Fibroblast of upper back skin (primary cell): Measurements from ENCODE around the gene SP5.
"Not testable (repeated sequence)": the region's sequence is repeated elsewhere in the genome, so short reads cannot be mapped to it uniquely, and the experiment has no call there.

Experiments
- DNase-seq: peaks from one replicate; pipeline ENCODE4 v3.0.0-alpha.2; 2013

SP5 gene

DNA sequence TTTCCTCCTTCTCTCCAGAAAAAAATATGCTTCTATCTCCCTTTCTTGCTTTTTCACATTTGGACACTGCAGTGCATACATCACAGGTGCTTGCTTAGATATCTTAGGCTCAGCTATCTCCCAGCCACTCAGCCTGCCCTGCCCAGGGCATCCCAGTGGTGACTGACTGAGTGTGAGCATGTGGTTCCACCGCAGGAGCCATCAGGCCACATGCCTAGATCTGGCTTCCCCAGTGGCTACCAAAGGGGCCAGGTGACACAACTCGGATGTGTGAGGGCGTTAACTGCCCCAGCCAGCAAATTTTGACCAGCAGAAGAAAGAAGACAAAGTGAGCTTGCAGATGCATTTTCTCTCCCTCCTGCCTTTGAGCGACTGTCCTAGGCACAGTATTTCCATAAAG lies 25.5 kb downstream of the SP5 start:
- DNase-seq = no peak

DNA sequence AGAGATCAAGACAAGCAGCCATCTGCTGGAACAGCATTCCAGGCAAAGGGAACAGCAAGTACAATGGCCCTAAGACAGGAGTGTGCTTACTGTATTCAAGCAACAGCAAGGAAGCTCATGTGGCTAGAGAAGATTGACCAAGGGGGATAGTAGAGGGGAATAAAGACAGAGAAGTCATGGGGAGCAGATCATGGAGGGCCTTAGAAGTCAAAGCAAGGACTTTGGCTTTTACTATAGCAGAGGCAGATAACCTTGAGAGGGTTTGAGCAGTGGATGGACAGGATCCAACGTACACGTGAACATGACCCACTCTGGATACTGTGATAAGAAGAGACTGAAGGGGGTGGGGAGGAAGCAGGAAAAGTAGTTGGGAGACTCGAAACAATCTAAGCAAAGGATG lies 26.9 kb downstream of the SP5 start:
- no peak for DNase-seq

DNA sequence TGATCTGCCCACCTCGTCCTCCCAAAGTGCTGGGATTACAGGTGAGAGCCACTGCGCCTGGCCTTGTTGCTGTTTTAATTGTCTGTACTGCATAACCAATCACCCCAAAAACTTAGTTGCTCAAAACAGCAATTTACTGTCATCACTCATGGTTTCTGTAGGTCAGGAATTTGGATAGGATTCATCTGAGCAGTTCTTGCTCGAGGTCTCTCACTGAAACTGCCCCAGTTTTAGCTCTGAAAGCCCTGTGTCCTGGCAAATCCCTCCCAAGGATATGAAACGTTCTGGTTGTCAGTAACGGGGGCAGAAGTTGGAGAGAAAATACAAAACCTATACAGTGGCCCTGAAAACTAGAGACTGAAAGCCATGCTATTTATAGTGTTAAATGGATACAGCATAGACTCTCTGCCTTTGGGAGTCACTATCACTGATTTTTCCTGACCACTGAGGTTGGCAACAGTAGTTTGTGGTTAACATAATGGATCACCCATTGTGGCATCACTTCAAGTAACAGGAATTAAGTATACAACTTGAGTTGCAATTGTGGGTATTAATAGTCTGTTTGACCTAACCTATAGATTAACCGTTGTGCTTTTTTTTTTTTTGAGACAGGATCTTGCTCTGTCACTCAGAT lies 27.9 kb downstream of the SP5 start:
- peak; percentile 16 for DNase-seq

DNA sequence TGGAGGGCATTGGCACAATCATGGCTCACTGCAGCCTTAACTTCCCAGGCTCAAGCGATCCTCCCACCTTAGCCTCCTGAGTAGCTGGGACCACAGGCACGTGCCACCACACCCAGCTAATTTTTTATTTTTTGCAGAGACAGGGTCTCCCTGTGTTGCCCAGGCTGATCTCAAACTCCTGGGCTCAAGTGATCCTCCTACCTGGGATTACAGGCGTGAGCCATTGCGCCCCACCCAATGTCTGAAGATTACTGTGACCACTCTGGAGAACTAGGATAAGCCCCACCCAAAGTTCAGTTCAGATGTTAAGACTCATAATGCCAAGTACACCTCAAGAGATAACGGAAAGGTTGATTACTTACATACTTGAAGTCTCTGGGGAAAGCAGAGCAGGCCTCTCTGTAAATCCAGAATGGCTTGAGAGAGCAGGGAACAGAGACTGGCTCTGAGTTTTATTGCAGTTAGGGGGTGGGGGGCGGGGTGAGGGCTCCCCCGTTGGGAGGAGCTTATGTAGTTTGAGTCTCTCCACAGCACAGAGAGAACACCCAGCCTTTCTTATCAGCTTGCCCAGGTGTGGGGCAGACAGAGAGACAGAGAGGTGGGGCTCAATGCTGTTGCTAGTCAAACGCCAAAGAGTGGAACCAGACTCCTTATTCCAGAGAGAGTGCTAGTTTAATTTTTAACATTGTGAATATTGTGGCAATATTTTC lies 28.5 kb downstream of the SP5 start:
- DNase-seq = no peak

DNA sequence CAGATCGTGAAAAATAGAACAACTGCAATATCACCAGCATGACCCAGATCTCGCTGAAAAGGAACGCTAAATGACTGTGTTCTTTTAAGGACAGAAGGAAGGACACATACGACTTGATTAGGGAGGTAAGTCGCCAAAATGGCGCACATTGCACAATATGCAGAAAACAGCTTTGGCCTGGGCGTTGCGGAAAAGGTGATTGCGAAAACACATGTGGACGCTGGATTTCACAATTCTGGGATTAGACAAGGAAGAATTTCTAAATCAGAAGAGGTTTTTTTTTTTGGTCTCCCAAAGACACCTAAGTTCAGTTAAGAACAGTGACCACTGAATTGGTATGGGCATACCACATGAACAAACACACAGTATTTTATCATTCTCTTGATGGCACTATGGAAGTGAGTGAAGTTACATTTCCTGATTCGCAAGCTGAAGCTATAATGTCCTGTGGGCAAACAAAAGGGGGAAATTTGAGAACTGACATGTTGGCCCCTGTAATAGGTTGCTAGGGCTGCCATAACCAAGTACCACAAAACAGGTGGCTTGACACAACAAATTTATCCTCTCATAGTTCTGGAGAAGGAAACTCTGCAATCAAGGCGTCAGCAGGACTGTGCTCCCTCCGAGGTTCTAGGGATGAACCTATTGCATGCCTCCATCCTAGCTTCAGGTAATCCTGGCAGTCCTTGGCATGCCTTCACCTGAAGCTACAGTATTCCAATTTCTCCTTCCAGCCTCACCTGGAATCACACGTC lies 29.3 kb downstream of the SP5 start:
- no peak for DNase-seq

DNA sequence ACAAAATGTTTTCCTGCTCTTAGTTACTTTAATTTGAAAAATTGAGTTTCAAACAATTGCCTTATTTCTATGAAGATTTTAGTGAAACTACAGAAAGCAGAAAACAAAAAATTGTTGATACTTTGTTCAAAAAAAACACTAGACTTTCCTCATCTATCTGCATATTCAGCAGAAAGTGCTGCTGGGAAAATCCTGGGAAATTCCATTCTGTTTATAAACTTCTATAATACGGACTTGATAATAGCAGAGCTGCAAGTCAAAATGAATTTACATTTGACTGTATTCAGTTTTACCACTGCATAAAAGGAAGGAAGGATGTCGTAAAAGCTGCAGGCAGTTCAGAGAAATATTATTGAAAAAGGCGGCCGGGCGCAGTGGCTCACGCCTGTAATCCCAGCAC lies 30.2 kb downstream of the SP5 start:
- DNase-seq = no peak

DNA sequence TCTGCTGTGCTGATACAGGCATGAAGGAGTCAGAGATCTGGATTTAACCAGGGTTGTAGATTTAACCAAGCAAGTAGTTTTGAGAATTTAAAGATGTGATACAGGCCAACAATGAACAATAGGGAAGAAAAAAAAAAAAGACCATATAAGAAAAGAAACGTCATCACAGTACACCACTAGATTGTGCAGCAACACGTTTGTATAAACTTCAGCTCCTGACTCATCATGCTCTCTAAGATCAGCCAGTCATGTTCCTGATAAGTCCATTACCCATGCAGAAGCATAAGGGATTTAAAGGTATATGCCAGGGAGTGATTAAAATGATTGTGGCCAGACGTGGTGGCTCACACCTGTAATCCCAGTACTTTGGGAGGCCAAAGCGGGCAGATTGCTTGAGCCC lies 32.8 kb downstream of the SP5 start:
- DNase-seq = peak; percentile 70

DNA sequence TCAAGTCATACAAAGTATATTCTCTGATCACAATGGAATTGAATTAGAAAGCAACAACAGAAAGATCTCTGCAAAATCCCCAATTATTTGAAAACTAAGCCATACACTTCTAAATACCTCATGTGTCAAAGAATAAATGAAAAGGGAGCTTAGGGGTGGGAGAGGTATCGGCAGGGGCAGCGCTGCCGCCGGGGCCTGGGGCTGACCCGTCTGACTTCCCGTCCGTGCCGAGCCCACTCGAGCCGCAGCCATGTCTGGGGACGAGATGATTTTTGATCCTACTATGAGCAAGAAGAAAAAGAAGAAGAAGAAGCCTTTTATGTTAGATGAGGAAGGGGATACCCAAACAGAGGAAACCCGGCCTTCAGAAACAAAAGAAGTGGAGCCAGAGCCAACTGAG lies 36.4 kb downstream of the SP5 start:
- not testable (repeated sequence) for DNase-seq

DNA sequence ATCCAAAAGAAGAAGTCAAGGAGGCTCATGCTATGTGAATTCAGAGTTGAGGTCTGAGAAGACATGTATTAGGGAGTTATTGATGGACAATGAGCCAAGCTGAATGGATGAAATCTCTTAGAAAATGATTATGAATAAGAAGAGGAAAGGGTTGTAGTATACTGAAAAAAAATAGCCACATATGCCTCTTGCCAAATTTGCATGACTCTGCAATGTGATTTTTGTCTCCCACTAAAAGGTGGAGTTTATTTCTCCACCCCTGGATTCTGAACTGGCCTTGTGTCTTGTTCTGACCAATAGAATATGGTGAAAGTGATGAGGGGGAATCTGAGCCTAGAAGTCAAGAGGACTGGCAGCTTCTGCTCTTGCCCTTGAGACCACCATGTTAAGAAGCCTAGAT lies 46.4 kb downstream of the SP5 start:
- no peak for DNase-seq

DNA sequence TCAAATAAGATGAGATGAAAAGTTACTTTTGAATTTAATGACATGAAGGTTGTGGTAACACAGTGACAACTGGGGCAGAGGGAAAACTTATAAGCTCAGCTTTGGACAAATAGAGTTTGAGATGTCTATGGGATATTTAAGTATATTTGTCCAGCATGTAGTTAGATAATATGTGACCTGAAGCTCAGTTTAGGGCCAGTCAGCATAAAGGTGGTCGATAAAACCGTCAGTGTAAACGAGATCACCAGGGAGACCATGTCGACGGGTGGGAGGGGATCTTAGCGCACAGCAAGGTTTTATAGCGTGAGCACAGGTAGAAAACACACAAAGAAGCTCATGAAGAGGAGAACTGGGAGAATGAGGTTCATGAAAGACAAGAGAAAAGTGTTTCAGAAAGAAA lies 47.6 kb downstream of the SP5 start:
- no peak for DNase-seq

DNA sequence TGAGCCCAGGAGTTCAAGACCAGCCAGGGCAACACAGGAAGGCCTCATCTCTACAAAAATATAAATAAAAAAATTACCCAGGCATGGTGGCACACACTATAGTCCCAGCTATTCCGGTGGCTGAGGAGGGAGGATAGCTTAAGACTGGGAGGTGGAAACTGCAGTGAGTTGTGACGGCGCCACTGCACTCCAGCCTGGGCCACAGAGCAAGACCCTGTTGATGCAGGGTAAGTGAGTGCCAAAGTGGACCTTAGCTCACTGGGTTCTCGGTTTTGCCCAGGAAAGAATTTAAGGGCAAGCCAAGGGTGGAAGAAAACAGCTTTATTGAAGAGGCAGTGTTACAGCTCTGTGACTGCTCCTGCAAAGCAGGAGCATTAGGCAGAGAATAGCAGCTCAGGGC lies 48.1 kb downstream of the SP5 start:
- DNase-seq = no peak

DNA sequence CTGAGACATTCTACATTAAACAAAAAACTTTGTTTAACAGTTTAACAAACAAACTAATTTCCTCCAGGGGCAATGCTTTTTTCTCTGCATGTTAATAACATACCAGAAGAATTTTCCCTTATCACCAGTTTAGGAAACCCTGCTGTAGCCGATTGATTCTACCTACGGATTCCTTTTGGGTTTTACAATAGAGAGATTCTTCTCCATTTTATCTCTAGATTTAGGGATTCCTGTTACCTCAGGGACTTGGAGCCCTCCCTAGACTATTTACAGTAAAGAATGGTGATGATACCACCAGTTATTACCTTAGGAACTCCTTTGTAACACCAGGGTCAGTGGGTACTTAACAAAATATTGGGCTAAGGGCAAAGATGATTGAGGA lies 49.7 kb downstream of the SP5 start:
- DNase-seq = no peak

DNA sequence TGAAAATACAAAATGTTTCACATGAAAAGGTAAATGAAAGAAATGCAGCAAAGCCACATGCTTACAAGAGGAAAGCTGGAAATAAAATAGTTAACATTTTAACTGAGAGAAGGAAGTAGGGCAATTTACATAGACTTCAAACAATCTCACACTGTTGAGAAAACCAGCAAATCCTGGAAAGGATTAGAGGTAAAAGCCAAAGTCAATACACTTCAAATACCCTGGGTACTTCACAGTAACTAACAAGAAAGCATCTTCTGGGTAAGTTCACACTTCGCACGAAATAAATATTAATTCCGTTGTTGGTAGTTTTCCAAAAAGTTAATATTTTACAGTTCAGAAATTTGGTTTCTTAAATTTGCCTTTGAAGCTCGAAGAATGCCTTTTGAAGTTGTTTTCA lies 51.6 kb downstream of the SP5 start:
- no peak for DNase-seq
